ENCODE measurements around the gene CFAP54. TPM values are rescaled to one million over a fixed set of nuclear protein-coding genes. Genes with fewer than 3 reads are reported as not detected.

Gene CFAP54
- total RNA-seq, 1 experiment from 2014 or later: 0.64 TPM

DNA sequence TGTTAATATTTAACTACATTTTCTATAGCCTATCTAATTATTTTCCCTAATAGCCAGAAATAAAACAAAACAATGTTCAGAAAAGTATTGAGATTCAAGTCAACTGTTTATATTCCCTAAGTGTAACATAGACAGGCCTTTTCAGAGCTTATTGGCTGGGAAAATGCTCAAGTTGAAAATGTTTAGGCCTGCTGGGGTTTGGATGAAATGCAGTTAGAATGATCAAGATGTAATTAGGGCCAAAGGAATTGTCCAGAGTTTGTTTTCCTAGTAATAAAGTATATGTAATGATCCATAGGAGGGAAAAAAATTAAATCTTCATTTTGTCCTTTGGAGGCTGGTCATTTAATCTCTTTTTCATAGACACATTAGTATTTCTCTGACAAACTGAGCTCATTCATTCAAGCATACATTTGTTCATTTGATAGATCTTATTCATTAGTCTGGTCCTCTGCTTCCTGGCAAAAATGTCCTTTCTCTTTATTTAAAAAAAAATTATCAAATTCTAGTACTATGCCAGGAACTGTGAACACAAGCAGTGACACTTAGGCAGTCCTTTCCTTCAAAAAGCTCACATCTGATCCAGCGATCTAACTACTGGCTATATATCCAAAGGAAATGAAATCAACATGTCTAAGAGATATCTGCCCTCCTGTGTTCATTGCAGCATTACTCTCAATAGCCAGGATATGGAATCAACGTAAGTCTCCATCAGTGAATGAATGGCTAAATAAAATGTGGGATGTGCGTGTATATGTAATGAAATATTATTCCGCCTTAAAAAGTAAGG is 377.6 kb downstream of the CFAP54 start:
- H3K27ac ChIP-seq (ENCODE audit: low read length): no peak overlapping the region
- BruUV-seq (replicated peaks): no TSS peak
- no peak for ATAC-seq
- POLR2A ChIA-PET: no interaction called here
- no peak overlapping the region for H3K4me3 ChIP-seq (ENCODE audit: low read depth in 2 of 2, low read length in 2 of 2)
- in situ Hi-C loops (cut with HindIII; ENCODE audit: low pct_unique_long_range_greater_than_20kb, low sequenced_read_pairs): no loop called here
- no peaks in the 10 kb centered on the region for H3K9me3 ChIP-seq (ENCODE audit: control insufficient read depth, insufficient read depth, low read depth, low read length)
- H3K36me3 ChIP-seq (ENCODE audit: control insufficient read depth, insufficient read depth, low read length): no peaks in the 10 kb centered on the region
- TF ChIP-seq, protein P1, sequence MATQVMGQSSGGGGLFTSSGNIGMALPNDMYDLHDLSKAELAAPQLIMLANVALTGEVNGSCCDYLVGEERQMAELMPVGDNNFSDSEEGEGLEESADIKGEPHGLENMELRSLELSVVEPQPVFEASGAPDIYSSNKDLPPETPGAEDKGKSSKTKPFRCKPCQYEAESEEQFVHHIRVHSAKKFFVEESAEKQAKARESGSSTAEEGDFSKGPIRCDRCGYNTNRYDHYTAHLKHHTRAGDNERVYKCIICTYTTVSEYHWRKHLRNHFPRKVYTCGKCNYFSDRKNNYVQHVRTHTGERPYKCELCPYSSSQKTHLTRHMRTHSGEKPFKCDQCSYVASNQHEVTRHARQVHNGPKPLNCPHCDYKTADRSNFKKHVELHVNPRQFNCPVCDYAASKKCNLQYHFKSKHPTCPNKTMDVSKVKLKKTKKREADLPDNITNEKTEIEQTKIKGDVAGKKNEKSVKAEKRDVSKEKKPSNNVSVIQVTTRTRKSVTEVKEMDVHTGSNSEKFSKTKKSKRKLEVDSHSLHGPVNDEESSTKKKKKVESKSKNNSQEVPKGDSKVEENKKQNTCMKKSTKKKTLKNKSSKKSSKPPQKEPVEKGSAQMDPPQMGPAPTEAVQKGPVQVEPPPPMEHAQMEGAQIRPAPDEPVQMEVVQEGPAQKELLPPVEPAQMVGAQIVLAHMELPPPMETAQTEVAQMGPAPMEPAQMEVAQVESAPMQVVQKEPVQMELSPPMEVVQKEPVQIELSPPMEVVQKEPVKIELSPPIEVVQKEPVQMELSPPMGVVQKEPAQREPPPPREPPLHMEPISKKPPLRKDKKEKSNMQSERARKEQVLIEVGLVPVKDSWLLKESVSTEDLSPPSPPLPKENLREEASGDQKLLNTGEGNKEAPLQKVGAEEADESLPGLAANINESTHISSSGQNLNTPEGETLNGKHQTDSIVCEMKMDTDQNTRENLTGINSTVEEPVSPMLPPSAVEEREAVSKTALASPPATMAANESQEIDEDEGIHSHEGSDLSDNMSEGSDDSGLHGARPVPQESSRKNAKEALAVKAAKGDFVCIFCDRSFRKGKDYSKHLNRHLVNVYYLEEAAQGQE (IDR thresholded peaks at IDR 0.05; ENCODE audit: insufficient read depth in 1 of 2, low read depth in 2 of 2, low read length in 1 of 2): no peak
- TF ChIP-seq SIN3A (IDR thresholded peaks at IDR 0.05; ENCODE audit: borderline replicate concordance, insufficient read depth, low read depth, low read length) (no peak), TCF7L2 (IDR thresholded peaks at IDR 0.05; ENCODE audit: low read depth, low read length) (no peak), POLR2AphosphoS5 (IDR thresholded peaks at IDR 0.05; ENCODE audit: low read depth, low read length) (no peak)
- TF ChIP-seq, protein P2, sequence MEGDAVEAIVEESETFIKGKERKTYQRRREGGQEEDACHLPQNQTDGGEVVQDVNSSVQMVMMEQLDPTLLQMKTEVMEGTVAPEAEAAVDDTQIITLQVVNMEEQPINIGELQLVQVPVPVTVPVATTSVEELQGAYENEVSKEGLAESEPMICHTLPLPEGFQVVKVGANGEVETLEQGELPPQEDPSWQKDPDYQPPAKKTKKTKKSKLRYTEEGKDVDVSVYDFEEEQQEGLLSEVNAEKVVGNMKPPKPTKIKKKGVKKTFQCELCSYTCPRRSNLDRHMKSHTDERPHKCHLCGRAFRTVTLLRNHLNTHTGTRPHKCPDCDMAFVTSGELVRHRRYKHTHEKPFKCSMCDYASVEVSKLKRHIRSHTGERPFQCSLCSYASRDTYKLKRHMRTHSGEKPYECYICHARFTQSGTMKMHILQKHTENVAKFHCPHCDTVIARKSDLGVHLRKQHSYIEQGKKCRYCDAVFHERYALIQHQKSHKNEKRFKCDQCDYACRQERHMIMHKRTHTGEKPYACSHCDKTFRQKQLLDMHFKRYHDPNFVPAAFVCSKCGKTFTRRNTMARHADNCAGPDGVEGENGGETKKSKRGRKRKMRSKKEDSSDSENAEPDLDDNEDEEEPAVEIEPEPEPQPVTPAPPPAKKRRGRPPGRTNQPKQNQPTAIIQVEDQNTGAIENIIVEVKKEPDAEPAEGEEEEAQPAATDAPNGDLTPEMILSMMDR (IDR thresholded peaks at IDR 0.05): no peak
- intact Hi-C loops (cut with micrococcal nuclease; ENCODE audit: unreplicated experiment): no loop called here
- CTCF ChIA-PET: no interaction called here
- H3K27me3 ChIP-seq (ENCODE audit: control insufficient read depth, insufficient read depth, low read length): no peaks in the 10 kb centered on the region; the same call in 1 of the 2 replicates
- no peak for DNase-seq (ENCODE audit: low read depth, low spot score)
- H3K4me1 ChIP-seq (ENCODE audit: control insufficient read depth, insufficient read depth, low read length): no peaks in the 10 kb centered on the region

DNA sequence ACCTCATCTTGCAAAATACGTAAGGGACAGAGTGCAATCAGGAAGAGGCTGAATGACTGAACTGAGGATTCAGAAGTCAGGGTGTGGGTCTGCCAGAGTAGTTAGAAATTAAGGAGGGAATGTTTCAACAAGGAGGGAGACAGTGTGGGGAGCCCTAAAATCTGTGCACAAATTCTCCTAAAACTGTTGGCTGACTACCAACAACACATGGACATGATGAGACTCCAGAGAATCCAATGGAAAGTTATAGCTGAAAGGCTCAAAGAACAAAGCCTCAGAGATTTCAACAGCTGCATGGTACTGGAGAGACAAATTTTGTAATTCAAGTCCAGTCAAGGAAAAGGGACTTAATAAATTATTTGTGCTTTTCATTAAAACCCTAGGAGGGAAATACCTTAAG is 381.6 kb downstream of the CFAP54 start:
- H3K27ac ChIP-seq (ENCODE audit: low read length): no peak overlapping the region
- ATAC-seq: no peak
- no peak overlapping the region for H3K4me3 ChIP-seq (ENCODE audit: low read depth in 2 of 2, low read length in 2 of 2)
- TF ChIP-seq SIN3A (IDR thresholded peaks at IDR 0.05; ENCODE audit: borderline replicate concordance, insufficient read depth, low read depth, low read length) (no peak), TCF7L2 (IDR thresholded peaks at IDR 0.05; ENCODE audit: low read depth, low read length) (no peak), POLR2AphosphoS5 (IDR thresholded peaks at IDR 0.05; ENCODE audit: low read depth, low read length) (no peak)
- TF ChIP-seq, protein P1 (IDR thresholded peaks at IDR 0.05; ENCODE audit: insufficient read depth in 1 of 2, low read depth in 2 of 2, low read length in 1 of 2): no peak
- TF ChIP-seq, protein P2 (IDR thresholded peaks at IDR 0.05): no peak
- 0 out of 2 replicates have a peak, but pooled peaks cover 2% of the 10 kb centered on the region for H3K27me3 ChIP-seq (ENCODE audit: control insufficient read depth, insufficient read depth, low read length)
- in situ Hi-C loops (cut with HindIII; ENCODE audit: low pct_unique_long_range_greater_than_20kb, low sequenced_read_pairs): no loop called here
- DNase-seq (ENCODE audit: low read depth, low spot score): no peak
- H3K4me1 ChIP-seq (ENCODE audit: control insufficient read depth, insufficient read depth, low read length): no peaks in the 10 kb centered on the region
- H3K36me3 ChIP-seq (ENCODE audit: control insufficient read depth, insufficient read depth, low read length): no peaks in the 10 kb centered on the region
- no peaks in the 10 kb centered on the region for H3K9me3 ChIP-seq (ENCODE audit: control insufficient read depth, insufficient read depth, low read depth, low read length)
- ChIA-PET POLR2A (no interaction called here), CTCF (no interaction called here)
- intact Hi-C loops (cut with micrococcal nuclease; ENCODE audit: unreplicated experiment): no loop called here
- BruUV-seq (replicated peaks): no TSS peak
